PC-3 (cell line): ENCODE data around the gene ZCCHC7.

Experiments used
- CTCF ChIP-seq: fragments of 300-600 bp; sonication (generic); conservative IDR thresholded peaks from 2 replicates; pipeline ENCODE4 v1.5.1; 2017; ENCODE audit warnings: antibody characterized with exemption, low read depth, mild to moderate bottlenecking, low read length
- EZH2 ChIP-seq: fragments of 300-600 bp; sonication (generic); IDR thresholded peaks from one replicate; pipeline ENCODE4 v1.6.1; 2017; ENCODE audit warnings: antibody characterized with exemption, mild to moderate bottlenecking, low read length; ENCODE audit not compliant: unreplicated experiment
- EZH2phosphoT487 ChIP-seq: fragments of 300-600 bp; sonication (generic); IDR thresholded peaks from 2 replicates; pipeline ENCODE4 v1.6.1; 2018; ENCODE audit warnings: mild to moderate bottlenecking, antibody characterized with exemption, low read length, borderline replicate concordance

- TF ChIP-seq CTCF: no peak
- TF ChIP-seq EZH2: no peak
- no peak for TF ChIP-seq EZH2phosphoT487
These were observed 85.8 kb downstream of the ZCCHC7 start for GRCh38 chr9:37206121-37206620.
